ENCODE data around the gene RNF39. TPM values are rescaled to one million over a fixed set of nuclear protein-coding genes. Genes with fewer than 3 reads are reported as not detected.

RNF39 gene
- total and polyA plus RNA-seq, 2 donors (not counting 3 experiments of a cell fraction or from before 2014, with no cell fraction given), result not detected

DNA sequence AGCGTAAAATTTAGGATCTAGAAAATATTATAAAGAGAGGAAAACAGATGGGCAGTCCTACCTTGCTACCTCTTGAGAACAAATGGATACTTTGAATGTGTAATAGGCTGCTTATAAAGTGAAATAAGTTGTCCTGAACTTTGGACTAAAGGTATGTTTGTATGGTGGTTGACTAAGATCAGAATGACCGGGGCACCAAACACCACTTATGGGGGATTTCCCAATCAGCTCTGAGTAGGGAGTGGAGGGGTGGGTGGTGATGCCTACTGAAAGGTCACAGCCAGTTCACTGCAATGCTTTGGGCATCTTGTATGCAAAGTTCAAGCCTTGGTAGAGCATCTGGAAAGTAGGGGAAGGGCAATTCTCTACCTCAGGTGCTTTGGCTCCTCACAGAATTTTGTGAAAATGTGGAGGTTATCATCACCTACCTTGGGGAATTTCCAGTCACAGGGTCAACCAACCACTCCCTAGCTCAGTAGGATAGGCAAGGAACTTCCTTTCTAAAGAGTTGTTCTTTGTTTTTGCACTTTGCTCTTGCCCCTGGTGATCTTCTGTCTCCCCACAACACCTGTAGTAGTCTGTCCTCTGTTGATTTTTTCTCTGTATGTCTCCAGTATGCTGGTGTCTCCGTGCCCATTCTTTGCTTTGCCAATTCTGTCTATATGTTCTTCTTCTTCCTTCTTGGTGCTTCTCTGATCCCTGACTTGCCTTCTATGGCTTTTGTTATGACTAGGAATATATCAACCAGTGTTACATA lies 37.6 kb upstream of the RNF39 start, which contains the start of gene TRIM31:
TSS of gene TRIM31 (minus strand) at position 88 of the 757 bp plus-strand sequence. CDS start 285 bp downstream, outside the sequence.
- H4K20me1 ChIP-seq (replicated peaks; ENCODE audit: control insufficient read depth, extremely low read depth, insufficient read depth, low read length), result no peaks in the 10 kb centered on the region
- H3K9ac ChIP-seq (replicated peaks; ENCODE audit: extremely low read depth, insufficient read depth, low read length), result no peak within 1 kb of the TSS
- H3K9me3 ChIP-seq (replicated peaks; ENCODE audit: control insufficient read depth, insufficient read depth, low read length), result no peaks in the 10 kb centered on the region
- H3K4me2 ChIP-seq (ENCODE audit: insufficient read depth, low read length), result no peak within 1 kb of the TSS
- no peak for DNase-seq (ENCODE audit: low read depth, low spot score)
- FAIRE-seq, result no peak
- no peak within 1 kb of the TSS for H3K4me3 ChIP-seq (replicated peaks in 1 of 3; ENCODE audit: insufficient read depth in 1 of 3, low read depth in 1 of 3, low read length in 3 of 3)
- no TSS peak for BruUV-seq (replicated peaks)
- dilution Hi-C loops (cut with MboI; ENCODE audit: extremely low pct_ligation_motif_present, low sequenced_read_pairs), result no loop called here
- H3K4me1 ChIP-seq (ENCODE audit: control insufficient read depth, extremely low read depth, insufficient read depth, low read length), result no peaks in the 10 kb centered on the region
- H3K9me1 ChIP-seq (replicated peaks; ENCODE audit: control insufficient read depth, extremely low read depth, insufficient read depth, low read length), result no peaks in the 10 kb centered on the region
- TF ChIP-seq POLR2AphosphoS5 (IDR thresholded peaks at IDR 0.05; ENCODE audit: insufficient read depth, low read depth, low read length), result no peak
- no peak for TF ChIP-seq FOS (IDR thresholded peaks at IDR 0.05; ENCODE audit: borderline replicate concordance, insufficient read depth, low read length)
- TF ChIP-seq EZH2 (IDR thresholded peaks at IDR 0.05; ENCODE audit: borderline replicate concordance, low read depth, low read length, severe bottlenecking), result no peak
- TF ChIP-seq MYC (IDR thresholded peaks at IDR 0.05; ENCODE audit: low read depth, low read length), result no peak
- TF ChIP-seq GATA2 (IDR thresholded peaks at IDR 0.05; ENCODE audit: insufficient read depth, insufficient read length, low read depth, low read length), result no peak
- TF ChIP-seq JUN (IDR thresholded peaks at IDR 0.05; ENCODE audit: borderline replicate concordance, insufficient read depth, insufficient read length, low read depth), result no peak
- TF ChIP-seq MAX (IDR thresholded peaks at IDR 0.05; ENCODE audit: insufficient read depth, insufficient read length), result no peak
- H3K27me3 ChIP-seq (ENCODE audit: control insufficient read depth in 2 of 2, insufficient read depth in 2 of 2, low read length in 2 of 2), result peaks cover 35 to 49% of the 10 kb centered on the region in 2 experiments
- H2AFZ ChIP-seq (ENCODE audit: low read depth, low read length), result no peak within 1 kb of the TSS
- H3K36me3 ChIP-seq (ENCODE audit: control insufficient read depth in 2 of 2, extremely low read depth in 1 of 2, insufficient read depth in 2 of 2, low read length in 2 of 2), result no peaks in the 10 kb centered on the region
- ChIA-PET CTCF (interaction anchor here (1.4 to 2.2 kb wide), 3 partner anchors 10 to 18 kb away, joined by 4 to 14 read pairs (median 7); no protein-coding TSS in a partner anchor), POLR2A (no interaction called here)
- intact Hi-C loops (cut with micrococcal nuclease), result no loop called here
- H3K79me2 ChIP-seq (ENCODE audit: control insufficient read depth, insufficient read depth, low read length), result no peaks in the 10 kb centered on the region
- no peak within 1 kb of the TSS for H3K27ac ChIP-seq (ENCODE audit: insufficient read depth, low read depth, low read length)
